ENCODE measurements around the gene SCLY. TPM values are rescaled to one million over a fixed set of nuclear protein-coding genes. Genes with fewer than 3 reads are reported as not detected.

Gene SCLY
- total RNA-seq, 2 donors from 2014 or later = 18.5 to 32.4 TPM

- no peaks in the 10 kb centered on the region for H3K9me3 ChIP-seq
- no peak overlapping the region for H3K27ac ChIP-seq
- intact Hi-C loops (cut with DNase I) = no loop called here
- H3K36me3 ChIP-seq (replicated peaks in 1 of 2; ENCODE audit: insufficient read depth in 1 of 2, low read depth in 2 of 2) = no peaks in the 10 kb centered on the region
- H3K4me1 ChIP-seq = peaks cover 1% of the 10 kb centered on the region
- 90 to 96% methylated on average over 8 to 19 of the region's 20 CpGs for WGBS, 2 donors
- no peak for DNase-seq
- ATAC-seq = no peak
- H3K4me3 ChIP-seq = no peak overlapping the region
- TF ChIP-seq CTCF (IDR thresholded peaks at IDR 0.05) (no peak), POLR2A (IDR thresholded peaks at IDR 0.05) (no peak)
- H3K27me3 ChIP-seq = no peaks in the 10 kb centered on the region
Measured at GRCh38 chr2:238125127-238125885, 64.5 kb downstream of the SCLY start.

- WGBS, 2 donors = 72 to 96% methylated on average over 2 of the region's 2 CpGs
- Histone ChIP-seq H3K36me3 (replicated peaks in 1 of 2; ENCODE audit: insufficient read depth in 1 of 2, low read depth in 2 of 2) (no peaks in the 10 kb centered on the region), H3K4me3 (no peak overlapping the region), H3K27ac (no peak overlapping the region), H3K4me1 (no peaks in the 10 kb centered on the region), H3K9me3 (no peaks in the 10 kb centered on the region), H3K27me3 (no peaks in the 10 kb centered on the region)
- TF ChIP-seq CTCF (IDR thresholded peaks at IDR 0.05) (no peak), POLR2A (IDR thresholded peaks at IDR 0.05) (no peak)
- no peak for DNase-seq
- intact Hi-C loops (cut with DNase I) = no loop called here
- ATAC-seq = no peak
Measured at GRCh38 chr2:238126338-238126737, 65.5 kb downstream of the SCLY start.

- DNase-seq (no peak), ATAC-seq (no peak)
- no peak for TF ChIP-seq CTCF (IDR thresholded peaks at IDR 0.05)
- TF ChIP-seq POLR2A (IDR thresholded peaks at IDR 0.05) = no peak
- Histone ChIP-seq H3K27ac (no peak overlapping the region), H3K4me3 (no peak overlapping the region), H3K9me3 (no peaks in the 10 kb centered on the region), H3K4me1 (no peaks in the 10 kb centered on the region), H3K36me3 (replicated peaks in 1 of 2; ENCODE audit: insufficient read depth in 1 of 2, low read depth in 2 of 2) (no peaks in the 10 kb centered on the region), H3K27me3 (no peaks in the 10 kb centered on the region)
- intact Hi-C loops (cut with DNase I) = no loop called here
- WGBS, 2 donors = 82 to 83% methylated on average over 2 of the region's 2 CpGs
Measured at GRCh38 chr2:238126775-238127164, 66.0 kb downstream of the SCLY start.

GRCh38 chr2:238127165-238128060 is 66.6 kb downstream of the SCLY start:
- TF ChIP-seq POLR2A (IDR thresholded peaks at IDR 0.05) (no peak), CTCF (IDR thresholded peaks at IDR 0.05) (no peak)
- Histone ChIP-seq H3K27ac (no peak overlapping the region), H3K27me3 (no peaks in the 10 kb centered on the region), H3K4me1 (no peaks in the 10 kb centered on the region), H3K36me3 (replicated peaks in 1 of 2; ENCODE audit: insufficient read depth in 1 of 2, low read depth in 2 of 2) (no peaks in the 10 kb centered on the region), H3K9me3 (no peaks in the 10 kb centered on the region), H3K4me3 (no peak overlapping the region)
- 55 to 57% methylated on average over 12 to 27 of the region's 36 CpGs for WGBS, 2 donors
- ATAC-seq (no peak), DNase-seq (no peak)
- intact Hi-C loops (cut with DNase I) = no loop called here
